HepG2 (cell line): ENCODE measurements around the gene ANKRD42. TPM values are rescaled to one million over a fixed set of nuclear protein-coding genes. Genes with fewer than 3 reads are reported as not detected.

Source experiments
- DPF2 ChIP-seq: sonication (generic); formaldehyde crosslinking; IDR thresholded peaks from 2 replicates; pipeline ENCODE4 v1.4.0; 2020; ENCODE audit warnings: mild to moderate bottlenecking, low read depth, missing genetic modification reagents, borderline replicate concordance
- GABPA ChIP-seq, 2 experiments: IDR thresholded peaks; 2 replicates each; pipeline ENCODE4 v1.6.1; 2011 to 2016; ENCODE audit warnings: low read depth in 2 of 2, low read length in 1 of 2, missing biosample characterization in 1 of 2, missing genetic modification characterization in 1 of 2
- GABPB1 ChIP-seq: IDR thresholded peaks from 2 replicates; pipeline ENCODE4 v1.6.1; 2016; ENCODE audit warnings: mild to moderate bottlenecking, missing genetic modification reagents, moderate library complexity, missing compliant biosample characterization
- GMEB1 ChIP-seq: sonication (generic); formaldehyde crosslinking; IDR thresholded peaks from 2 replicates; pipeline ENCODE4 v1.5.1; 2020; ENCODE audit warnings: missing genetic modification reagents, mild to moderate bottlenecking, borderline replicate concordance
- HNRNPLL ChIP-seq: fragments of 200-400 bp; formaldehyde crosslinking; IDR thresholded peaks from 2 replicates; pipeline ENCODE4 v1.6.1; 2017; ENCODE audit warnings: mild to moderate bottlenecking, low read depth, low read length; ENCODE audit not compliant: poor library complexity, severe bottlenecking
- MAF1 ChIP-seq: sonication (generic); formaldehyde crosslinking; IDR thresholded peaks from 2 replicates; pipeline ENCODE4 v1.5.0; 2020; ENCODE audit warnings: missing genetic modification reagents, borderline replicate concordance
- MTERF4 ChIP-seq: sonication (generic); formaldehyde crosslinking; IDR thresholded peaks from 2 replicates; pipeline ENCODE4 v1.8.0; 2023; ENCODE audit warnings: mild to moderate bottlenecking, missing genetic modification reagents
- NCOA5 ChIP-seq: sonication (generic); formaldehyde crosslinking; IDR thresholded peaks from 2 replicates; pipeline ENCODE4 v1.4.0; 2020; ENCODE audit warnings: missing genetic modification reagents
- RARG ChIP-seq: sonication (generic); formaldehyde crosslinking; IDR thresholded peaks from 2 replicates; pipeline ENCODE4 v1.4.0; 2020; ENCODE audit warnings: low read depth, mild to moderate bottlenecking, missing genetic modification reagents
- SP5 ChIP-seq: IDR thresholded peaks from 2 replicates; pipeline ENCODE4 v1.6.1; 2016; ENCODE audit warnings: low read depth, borderline replicate concordance
- TAF15 ChIP-seq: fragments of 200-400 bp; formaldehyde crosslinking; IDR thresholded peaks from one replicate; pipeline ENCODE4 v1.6.1; 2018; ENCODE audit warnings: mild to moderate bottlenecking, low read depth, low read length; ENCODE audit not compliant: poor library complexity, severe bottlenecking
- ZBTB21 ChIP-seq: sonication (generic); formaldehyde crosslinking; IDR thresholded peaks from 2 replicates; pipeline ENCODE4 v1.4.0; 2020; ENCODE audit warnings: missing genetic modification reagents
- ZFX ChIP-seq: sonication (generic); formaldehyde crosslinking; IDR thresholded peaks from 2 replicates; pipeline ENCODE4 v1.4.0; 2020; ENCODE audit warnings: mild to moderate bottlenecking, low read depth, missing genetic modification reagents, moderate library complexity
- ZNF232 ChIP-seq: sonication (generic); formaldehyde crosslinking; IDR thresholded peaks from 2 replicates; pipeline ENCODE4 v1.4.0; 2020; ENCODE audit warnings: missing genetic modification reagents, borderline replicate concordance
- ZNF260 ChIP-seq: sonication (generic); formaldehyde crosslinking; IDR thresholded peaks from 2 replicates; pipeline ENCODE4 v1.4.0; 2020; ENCODE audit warnings: missing genetic modification reagents, low read depth, mild to moderate bottlenecking, borderline replicate concordance
- ZNF275 ChIP-seq: sonication (generic); formaldehyde crosslinking; IDR thresholded peaks from 2 replicates; pipeline ENCODE4 v1.8.0; 2022; ENCODE audit warnings: missing genetic modification reagents, mild to moderate bottlenecking, inconsistent platforms, borderline replicate concordance
- ZNF761 ChIP-seq: sonication (generic); formaldehyde crosslinking; conservative IDR thresholded peaks from 2 replicates; pipeline ENCODE4 v1.4.0; 2020; ENCODE audit warnings: mild to moderate bottlenecking, missing genetic modification reagents
- polyA plus RNA-seq, 8 experiments: library from polyadenylated mRNA; depleted of rRNA in 3 of 8; stranded (reverse) in 7 of 8; unstranded in 1 of 8; fragments of >200 nt; fragmentation: Illumina TruSeq in 4 of 8; extraction: Trizol in 4 of 8; gene quantifications; 2 replicates each; pipeline versions ENCODE4 v1.2.1 to v1.2.3, GENCODE V29; 2011 to 2016; ENCODE audit warnings: low read depth in 4 of 8, missing spikeins in 1 of 8, mixed read lengths in 1 of 8; ENCODE audit not compliant: insufficient read depth in 1 of 8
- total RNA-seq, 5 experiments: library from RNA; depleted of rRNA; stranded (reverse); fragments of >200 nt; fragmentation: Illumina TruSeq; extraction: Trizol; gene quantifications; 2 replicates each; pipeline ENCODE4 v1.2.3, GENCODE V29; 2016; ENCODE audit warnings: low read depth in 1 of 5
- TF ChIP-seq, protein P1 (sequence below): IDR thresholded peaks from 2 replicates; pipeline ENCODE4 v1.4.0; 2020; ENCODE audit warnings: mild to moderate bottlenecking, missing genetic modification reagents

Gene ANKRD42
- total and polyA plus RNA-seq, 2 of the 13 experiments (the other 11 are each of a cell fraction or from before 2014, with no cell fraction given): 2.2 to 3.7 TPM

DNA sequence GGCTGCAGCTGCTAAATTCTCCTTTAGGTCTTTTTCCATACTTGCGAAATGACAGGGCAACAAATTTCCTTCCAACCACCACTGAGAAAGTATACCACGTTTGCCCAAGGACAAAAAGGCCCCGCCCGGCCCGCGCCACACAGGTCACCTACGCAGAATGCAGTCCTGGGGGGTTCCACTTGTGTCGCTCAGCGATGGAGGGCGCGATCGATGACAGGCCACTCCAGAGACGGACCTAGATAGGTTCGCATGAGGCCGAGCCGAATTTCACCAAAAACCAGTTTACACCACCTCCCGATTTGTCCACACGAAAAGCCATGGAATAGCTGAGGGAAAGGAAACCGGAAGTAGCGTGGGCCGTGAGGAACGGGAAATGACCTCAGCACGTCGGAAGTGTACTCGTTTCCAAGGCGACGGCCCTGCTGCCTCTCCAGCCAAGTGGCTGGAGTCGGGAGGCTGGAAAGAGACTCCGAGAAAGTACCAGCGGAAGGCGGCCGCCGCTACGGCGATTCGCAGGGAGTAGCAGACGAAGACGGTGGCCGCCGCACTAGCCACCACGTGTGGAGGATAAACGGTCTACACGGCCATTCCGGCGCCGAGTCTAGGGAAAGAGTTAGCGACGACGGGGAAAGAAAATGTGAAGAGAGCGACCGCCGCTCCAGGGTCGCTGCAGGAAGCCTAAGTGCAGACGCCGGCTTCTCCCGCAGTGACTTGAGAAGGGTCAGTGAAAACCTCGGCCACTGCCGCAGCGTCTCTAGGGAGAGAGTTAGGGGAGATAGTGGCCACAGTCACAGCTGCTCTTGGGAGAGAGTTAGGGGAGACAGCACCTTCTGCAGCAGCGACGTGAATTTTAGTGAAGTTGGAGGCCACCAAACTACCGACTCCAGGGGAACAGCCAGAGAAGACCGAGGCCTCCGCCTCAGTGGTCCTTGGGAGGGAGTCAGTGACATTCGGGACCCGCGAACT lies at the start of gene ANKRD42 (continued):
- TF ChIP-seq GMEB1 (CRISPR knock-in tag) (peak; percentile 100), TAF15 (no peak), GABPA (IDR thresholded peaks at IDR 0.05; ENCODE audit: low read depth, low read length) (peak; percentile 97), GABPA (CRISPR knock-in tag; IDR thresholded peaks at IDR 0.05; ENCODE audit: low read depth) (peak; percentile 99), ZFX (CRISPR knock-in tag) (peak; percentile 87), ZNF260 (CRISPR knock-in tag) (no peak), DPF2 (CRISPR knock-in tag) (no peak), MAF1 (CRISPR knock-in tag) (peak; percentile 39; the same call in 1 of the 2 replicates), NCOA5 (CRISPR knock-in tag) (no peak), ZBTB21 (CRISPR knock-in tag) (no peak; the same call in 1 of the 2 replicates), GABPB1 (peak; percentile 97), HNRNPLL (peak; percentile 81), ZNF761 (CRISPR knock-in tag) (no peak), SP5 (no peak), ZNF232 (no peak; the same call in 1 of the 2 replicates), ZNF275 (CRISPR knock-in tag) (no peak), MTERF4 (CRISPR knock-in tag) (peak; percentile 46), RARG (CRISPR knock-in tag) (no peak)
- TF ChIP-seq, protein P1, sequence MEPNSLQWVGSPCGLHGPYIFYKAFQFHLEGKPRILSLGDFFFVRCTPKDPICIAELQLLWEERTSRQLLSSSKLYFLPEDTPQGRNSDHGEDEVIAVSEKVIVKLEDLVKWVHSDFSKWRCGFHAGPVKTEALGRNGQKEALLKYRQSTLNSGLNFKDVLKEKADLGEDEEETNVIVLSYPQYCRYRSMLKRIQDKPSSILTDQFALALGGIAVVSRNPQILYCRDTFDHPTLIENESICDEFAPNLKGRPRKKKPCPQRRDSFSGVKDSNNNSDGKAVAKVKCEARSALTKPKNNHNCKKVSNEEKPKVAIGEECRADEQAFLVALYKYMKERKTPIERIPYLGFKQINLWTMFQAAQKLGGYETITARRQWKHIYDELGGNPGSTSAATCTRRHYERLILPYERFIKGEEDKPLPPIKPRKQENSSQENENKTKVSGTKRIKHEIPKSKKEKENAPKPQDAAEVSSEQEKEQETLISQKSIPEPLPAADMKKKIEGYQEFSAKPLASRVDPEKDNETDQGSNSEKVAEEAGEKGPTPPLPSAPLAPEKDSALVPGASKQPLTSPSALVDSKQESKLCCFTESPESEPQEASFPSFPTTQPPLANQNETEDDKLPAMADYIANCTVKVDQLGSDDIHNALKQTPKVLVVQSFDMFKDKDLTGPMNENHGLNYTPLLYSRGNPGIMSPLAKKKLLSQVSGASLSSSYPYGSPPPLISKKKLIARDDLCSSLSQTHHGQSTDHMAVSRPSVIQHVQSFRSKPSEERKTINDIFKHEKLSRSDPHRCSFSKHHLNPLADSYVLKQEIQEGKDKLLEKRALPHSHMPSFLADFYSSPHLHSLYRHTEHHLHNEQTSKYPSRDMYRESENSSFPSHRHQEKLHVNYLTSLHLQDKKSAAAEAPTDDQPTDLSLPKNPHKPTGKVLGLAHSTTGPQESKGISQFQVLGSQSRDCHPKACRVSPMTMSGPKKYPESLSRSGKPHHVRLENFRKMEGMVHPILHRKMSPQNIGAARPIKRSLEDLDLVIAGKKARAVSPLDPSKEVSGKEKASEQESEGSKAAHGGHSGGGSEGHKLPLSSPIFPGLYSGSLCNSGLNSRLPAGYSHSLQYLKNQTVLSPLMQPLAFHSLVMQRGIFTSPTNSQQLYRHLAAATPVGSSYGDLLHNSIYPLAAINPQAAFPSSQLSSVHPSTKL: peak; percentile 40; the same call in 1 of the 2 replicates
